ENCODE data around the gene ATXN1.
"Not testable (repeated sequence)": the region's sequence is repeated elsewhere in the genome, so short reads cannot be mapped to it uniquely, and the experiment has no call there.

Gene ATXN1

GRCh38 chr6:16431106-16431505 is 330.2 kb downstream of the ATXN1 start:
- DNase-seq, result no peak

GRCh38 chr6:16430391-16431089 is 330.7 kb downstream of the ATXN1 start:
- no peak for DNase-seq

DNA sequence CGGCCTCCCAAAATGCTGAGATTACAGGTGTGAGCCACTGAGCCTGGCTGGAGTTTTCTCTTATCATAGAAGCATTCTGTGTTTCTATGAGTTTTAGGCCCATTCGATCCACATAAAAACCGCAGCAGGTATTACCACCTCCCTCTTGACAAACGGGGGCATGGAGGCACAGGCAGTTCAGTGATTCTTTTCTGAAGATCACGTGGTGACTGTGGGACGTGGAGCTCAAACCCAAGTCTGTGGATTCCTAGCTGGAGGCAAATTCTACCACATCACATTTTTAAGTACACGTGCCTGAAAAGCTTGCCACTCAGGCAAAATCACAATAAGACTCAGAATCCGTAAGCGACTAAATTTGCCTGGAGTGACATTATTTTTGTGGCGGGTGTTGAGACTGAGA is 331.6 kb downstream of the ATXN1 start:
- DNase-seq, result no peak

GRCh38 chr6:16427124-16427523 is 334.1 kb downstream of the ATXN1 start:
- no peak for DNase-seq

DNA sequence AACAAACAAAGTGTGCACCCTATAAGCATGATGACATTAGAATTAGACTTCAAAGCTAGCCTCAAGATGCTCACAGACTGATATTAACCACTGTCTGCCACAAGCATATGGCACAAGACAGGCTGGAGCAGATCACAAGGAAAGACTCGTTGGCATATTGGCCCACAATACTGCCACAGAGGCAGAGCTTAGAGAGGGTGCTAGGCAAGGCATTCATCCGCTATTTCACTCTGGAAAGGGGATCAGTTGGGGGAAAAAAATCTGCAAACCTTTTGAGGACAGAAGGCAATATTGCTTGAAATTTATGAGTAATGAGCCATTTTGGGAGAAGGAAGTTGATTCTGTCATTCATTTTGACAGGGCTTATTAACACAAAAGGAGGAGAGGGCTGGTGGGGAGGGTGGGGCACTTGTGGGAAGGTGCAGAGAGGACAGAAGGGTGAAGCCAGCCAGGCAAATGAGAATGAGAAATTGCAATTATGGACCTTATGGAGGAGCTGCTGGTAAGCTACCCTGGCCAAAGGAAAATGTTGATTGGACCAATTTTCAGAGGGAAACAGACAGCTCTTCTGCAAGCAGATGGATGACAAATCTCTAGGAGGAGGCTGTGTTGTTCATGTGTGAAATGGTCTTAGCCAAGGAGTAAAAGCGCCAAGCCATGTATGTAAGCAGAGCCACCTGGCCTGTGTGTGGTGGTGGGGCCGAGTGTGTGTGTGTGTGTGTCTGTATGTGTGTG is 335.2 kb downstream of the ATXN1 start:
- DNase-seq, result no peak

DNA sequence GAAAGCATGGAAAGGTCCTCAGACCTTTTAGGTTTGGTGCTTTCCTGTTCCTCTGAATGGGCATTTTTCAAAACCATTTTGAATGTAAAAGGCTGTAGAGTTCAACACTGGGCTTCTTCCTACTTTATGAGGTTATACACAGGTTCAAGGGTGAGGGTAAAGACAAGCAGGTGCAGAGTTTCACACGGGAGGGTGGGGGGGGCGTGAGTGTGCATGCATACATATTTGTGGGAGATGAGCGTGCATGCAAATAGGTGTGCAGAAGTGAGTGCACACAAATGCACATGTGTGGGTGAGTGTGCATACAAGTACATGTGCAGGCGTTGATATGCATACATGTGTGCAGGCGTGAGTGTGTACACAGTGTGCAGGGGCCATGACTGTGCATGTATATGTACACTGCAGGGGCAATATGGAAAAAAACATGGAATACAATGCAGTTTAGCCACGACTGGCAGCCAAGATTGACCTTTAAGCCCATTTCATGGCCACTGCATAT is 339.7 kb downstream of the ATXN1 start:
- no peak for DNase-seq

- peak; percentile 81 for DNase-seq
These were observed 340.4 kb downstream of the ATXN1 start for GRCh38 chr6:16420715-16421461.

- no peak for DNase-seq
These were observed 340.9 kb downstream of the ATXN1 start for GRCh38 chr6:16420337-16420714.

- no peak for DNase-seq
These were observed 341.5 kb downstream of the ATXN1 start for GRCh38 chr6:16419636-16420336.

DNA sequence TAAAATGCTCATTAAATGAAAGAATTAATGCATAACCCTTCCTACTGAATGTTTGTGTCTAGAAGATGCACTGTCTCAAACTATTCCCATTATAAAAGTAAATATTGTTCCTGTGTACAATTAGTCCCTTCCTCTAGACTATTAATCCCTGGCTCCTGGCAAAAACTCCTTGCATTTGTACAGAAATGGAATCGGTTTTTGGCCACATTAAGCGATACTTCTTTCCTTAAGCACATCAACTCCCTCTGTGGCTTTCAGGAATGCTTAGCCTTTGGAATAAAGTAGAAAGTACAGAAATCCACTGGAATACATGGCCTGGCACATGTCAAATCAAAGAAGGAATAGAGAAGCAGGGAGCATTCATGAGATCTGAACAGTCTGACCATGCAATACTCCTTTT is 343.1 kb downstream of the ATXN1 start:
- no peak for DNase-seq

- no peak for DNase-seq
These were observed 345.6 kb downstream of the ATXN1 start for GRCh38 chr6:16415677-16416076.

GRCh38 chr6:16414205-16414604 is 347.1 kb downstream of the ATXN1 start:
- DNase-seq, result peak; percentile 38

GRCh38 chr6:16413399-16413798 is 347.9 kb downstream of the ATXN1 start:
- peak; percentile 50 for DNase-seq

DNA sequence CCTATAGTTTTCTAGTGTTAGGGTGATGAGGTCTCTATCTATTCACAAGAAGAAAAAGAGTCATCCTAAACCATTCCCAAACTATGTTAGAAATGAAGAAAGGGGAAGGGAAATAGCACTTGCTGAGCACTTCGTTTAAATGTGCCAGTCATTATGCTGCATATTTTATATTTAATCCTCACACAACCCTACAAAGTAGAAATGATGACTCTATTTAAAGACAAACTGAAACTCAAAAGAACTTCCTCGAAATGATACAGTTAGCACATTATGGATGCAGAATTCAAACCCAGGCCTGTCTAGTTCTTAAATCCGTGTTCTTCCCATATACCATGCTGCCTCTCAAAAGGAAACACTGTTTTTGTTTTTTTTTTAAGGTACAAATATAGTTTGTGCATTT is 348.3 kb downstream of the ATXN1 start:
- DNase-seq, result no peak

GRCh38 chr6:16412171-16412570 is 349.1 kb downstream of the ATXN1 start:
- no peak for DNase-seq

GRCh38 chr6:16409531-16410441 is 351.5 kb downstream of the ATXN1 start:
- peak; percentile 62 for DNase-seq

DNA sequence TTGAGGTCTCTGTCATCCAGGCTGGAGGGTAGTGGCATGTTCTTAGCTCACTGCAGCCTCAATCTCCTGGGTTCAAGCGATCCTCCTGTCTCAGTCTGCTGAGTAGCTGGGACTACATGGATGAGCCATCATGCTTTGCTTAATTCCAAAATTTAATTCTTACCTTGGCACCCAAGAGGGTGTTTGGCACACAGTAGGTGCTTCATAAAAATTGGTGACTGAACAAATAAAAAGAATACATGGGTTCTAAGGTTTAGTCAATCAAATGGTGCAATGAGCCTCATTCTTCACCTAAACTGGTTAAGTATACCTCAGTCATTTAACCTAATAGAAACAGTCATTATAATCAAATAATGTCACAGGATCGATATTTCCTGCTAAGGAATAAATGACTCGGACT is 352.5 kb downstream of the ATXN1 start:
- no peak for DNase-seq

DNA sequence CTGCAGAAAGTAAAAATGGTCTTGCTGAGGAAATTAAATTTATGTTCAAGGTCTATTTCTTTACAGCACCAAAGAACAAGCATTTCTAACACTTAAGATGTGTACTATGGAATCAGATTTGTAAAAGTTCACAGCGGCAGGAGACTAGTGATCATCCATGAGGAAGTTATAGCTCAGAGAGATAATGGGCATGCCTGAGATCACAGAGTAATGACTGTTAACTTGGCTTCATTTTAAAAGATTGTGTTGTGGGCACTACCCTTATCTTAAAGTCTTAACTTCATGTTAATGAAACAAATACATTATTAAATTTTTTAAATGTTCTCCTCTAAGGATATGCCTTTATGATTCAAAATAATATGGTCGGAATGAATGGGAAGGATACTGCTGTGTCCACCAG is 354.3 kb downstream of the ATXN1 start:
- no peak for DNase-seq

DNA sequence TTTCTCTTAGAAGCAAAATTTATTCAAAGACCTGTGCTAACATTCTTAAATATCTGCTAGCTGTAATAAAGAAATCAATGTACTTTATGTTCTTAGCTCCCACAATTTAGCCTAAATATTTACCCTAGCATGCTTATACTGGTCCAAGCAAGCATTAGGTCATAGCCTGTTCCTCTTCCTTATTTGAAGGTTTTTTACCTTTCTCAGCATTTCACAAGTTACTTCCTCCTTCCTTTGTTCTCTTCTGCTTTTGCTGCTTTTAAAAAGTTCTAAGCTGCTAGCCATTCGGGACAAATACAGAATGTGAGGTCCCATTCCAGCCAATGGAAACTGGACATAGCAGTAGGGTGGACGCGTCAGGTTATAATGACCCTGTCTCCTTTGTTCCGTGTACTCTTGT is 354.7 kb downstream of the ATXN1 start:
- not testable (repeated sequence) for DNase-seq

GRCh38 chr6:16405375-16405774 is 355.9 kb downstream of the ATXN1 start:
- DNase-seq, result no peak

DNA sequence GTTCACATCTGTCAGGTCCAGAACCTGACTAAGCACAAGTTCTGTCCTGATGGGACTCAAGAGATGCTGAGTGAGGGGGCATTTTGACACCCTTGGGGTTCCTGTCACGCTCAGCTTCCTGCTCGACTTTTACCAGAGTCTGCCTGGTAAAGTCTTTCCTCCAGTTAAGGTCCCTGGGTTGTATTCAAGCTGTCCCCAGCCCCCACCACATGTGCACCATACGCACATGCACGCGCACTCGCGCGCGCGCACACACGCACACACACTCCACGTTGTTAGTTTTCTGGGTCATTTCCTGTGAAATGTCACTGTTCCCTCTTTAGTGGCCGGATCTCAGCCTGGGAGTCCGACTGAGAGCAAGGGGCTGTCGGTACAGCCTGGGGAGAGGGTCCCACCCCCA is 356.8 kb downstream of the ATXN1 start:
- no peak for DNase-seq

DNA sequence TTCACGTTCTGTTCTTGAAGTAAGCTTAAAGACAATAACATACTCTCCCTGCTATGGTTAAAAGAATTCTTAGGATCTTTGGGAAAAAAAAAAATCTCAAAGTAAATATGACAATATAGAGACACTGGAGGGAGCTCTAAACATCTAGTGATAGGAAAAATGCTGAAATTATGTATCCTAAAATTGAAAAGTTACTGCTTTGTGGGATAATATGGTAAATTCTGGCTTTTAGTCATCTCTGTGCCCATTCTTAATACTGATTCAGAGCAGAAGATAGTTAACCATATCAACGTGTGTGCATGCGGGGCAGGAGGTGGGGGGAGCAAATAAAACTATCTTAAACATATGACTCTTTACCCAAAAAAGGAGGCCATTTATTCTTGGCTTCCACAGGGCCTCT is 357.4 kb downstream of the ATXN1 start:
- DNase-seq, result no peak
